HUDEP-2 (cell line): ENCODE data around the gene NCOA7.
A peak's percentile ranks its signal among the peaks of the same experiment; 100 is the strongest.
"Not testable (repeated sequence)": the region's sequence is repeated elsewhere in the genome, so short reads cannot be mapped to it uniquely, and the experiment has no call there.

Source experiments
- DNase-seq, 76 experiments: peaks; one replicate each; lab custom pipeline; 2025; ENCODE audit not compliant: unreplicated experiment in 76 of 76; lab: John Stamatoyannopoulos, UW

The NCOA7 gene

DNA sequence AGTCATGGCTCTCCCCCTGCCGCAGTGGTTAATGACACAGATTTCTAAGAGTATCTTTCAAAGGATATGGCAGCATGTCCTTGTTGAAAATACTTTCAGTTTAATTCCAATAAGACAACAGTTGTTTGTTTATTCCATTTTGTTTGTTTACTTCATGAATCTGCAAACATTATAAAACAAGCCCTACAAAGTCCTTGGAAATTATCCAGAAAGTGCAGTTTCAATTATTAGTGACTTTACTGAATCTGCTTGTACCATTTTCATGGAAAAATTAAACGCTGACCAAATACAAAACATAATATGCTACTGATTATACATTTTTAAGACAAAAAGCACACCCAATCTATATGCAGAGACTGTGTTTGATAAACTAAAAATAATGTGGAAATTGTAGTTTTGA lies 38.0 kb upstream of the NCOA7 start:
- no peak for DNase-seq

DNA sequence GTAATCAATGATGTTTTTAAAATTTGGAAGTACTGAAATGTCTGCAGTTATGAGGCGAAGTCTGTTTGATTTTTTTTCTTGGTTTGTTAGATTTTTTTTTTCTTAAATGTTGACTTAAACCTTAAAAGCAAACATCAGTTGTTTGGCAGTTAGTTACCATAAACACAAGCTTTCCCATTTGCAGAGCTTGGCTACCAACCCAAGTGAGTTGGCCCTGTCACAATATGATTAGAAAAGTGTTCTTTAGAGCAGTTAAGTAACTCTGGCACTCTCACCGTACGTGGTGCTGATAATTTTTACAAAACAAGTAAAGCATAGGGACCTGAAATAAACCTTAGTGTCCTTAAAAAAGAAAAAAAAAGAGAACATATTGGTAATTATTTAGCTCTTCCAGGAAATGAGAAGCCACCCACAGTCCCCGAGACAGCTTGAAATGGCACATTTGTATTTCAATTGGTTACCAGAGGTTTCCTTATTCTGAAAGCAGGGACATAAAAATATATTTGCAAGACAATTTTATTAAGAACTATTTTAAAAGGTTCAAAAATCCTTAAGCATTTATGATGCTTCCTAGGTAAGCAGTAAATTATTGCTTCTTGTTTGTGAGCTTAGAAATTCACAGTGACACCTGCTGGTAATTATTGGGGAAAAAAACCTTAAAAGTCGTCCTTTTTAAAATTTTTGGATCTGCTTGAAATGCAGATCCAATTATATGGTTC lies 37.4 kb upstream of the NCOA7 start:
- DNase-seq = peak in 7 of 76 experiments; percentile 4 to 41 (median 14)

DNA sequence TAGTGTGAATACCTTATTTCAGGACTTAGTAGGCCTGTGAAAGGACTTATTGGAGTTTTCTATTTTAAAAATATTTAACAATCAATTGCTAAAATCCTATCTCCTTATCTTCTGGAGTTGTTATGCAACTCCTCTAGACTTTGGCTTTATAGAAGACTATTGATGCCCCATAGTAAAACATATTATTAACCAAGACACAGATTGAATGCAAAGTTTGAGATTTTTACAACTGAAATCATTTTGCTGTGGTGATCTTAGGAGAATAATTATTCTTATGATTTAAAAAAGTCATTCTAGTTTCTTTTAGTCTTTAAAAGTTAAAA lies 36.9 kb upstream of the NCOA7 start:
- no peak for DNase-seq

DNA sequence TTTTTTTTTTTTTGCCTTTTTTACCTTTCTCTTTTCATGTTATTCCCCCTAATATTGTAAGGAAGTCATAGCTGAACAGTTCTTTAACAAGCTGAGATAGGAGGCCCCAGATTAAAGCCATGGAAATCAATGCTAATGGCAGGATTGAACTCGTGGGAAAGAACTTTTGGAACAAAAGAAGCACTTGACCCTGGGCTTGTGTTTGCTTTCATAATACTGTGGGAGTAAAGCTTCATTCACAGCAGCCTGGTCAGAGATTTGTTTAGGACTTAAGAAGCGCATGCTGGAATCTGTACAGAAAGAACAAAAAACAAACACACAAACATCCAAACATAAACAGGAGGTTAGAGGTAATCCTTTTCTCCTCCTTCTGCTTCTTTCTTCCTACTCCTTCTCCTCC lies 36.2 kb upstream of the NCOA7 start:
- no peak for DNase-seq

DNA sequence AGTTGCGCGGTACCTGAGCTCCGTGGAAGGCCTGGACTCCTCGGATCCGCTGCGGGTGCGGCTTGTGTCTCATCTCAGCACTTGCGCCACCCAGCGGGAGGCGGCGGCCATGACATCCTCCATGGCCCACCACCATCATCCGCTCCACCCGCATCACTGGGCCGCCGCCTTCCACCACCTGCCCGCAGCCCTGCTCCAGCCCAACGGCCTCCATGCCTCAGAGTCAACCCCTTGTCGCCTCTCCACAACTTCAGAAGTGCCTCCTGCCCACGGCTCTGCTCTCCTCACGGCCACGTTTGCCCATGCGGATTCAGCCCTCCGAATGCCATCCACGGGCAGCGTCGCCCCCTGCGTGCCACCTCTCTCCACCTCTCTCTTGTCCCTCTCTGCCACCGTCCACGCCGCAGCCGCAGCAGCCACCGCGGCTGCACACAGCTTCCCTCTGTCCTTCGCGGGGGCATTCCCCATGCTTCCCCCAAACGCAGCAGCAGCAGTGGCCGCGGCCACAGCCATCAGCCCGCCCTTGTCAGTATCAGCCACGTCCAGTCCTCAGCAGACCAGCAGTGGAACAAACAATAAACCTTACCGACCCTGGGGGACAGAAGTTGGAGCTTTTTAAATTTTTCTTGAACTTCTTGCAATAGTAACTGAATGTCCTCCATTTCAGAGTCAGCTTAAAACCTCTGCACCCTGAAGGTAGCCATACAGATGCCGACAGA lies 31.4 kb upstream of the NCOA7 start:
- peak in 1 of 76 experiments; percentile 28 for DNase-seq

DNA sequence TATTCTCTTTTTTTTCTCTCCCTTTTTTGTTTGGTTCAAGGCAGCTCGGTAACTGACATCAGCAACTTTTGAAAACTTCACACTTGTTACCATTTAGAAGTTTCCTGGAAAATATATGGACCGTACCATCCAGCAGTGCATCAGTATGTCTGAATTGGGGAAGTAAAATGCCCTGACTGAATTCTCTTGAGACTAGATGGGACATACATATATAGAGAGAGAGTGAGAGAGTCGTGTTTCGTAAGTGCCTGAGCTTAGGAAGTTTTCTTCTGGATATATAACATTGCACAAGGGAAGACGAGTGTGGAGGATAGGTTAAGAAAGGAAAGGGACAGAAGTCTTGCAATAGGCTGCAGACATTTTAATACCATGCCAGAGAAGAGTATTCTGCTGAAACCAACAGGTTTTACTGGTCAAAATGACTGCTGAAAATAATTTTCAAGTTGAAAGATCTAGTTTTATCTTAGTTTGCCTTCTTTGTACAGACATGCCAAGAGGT lies 30.8 kb upstream of the NCOA7 start:
- DNase-seq = no peak

DNA sequence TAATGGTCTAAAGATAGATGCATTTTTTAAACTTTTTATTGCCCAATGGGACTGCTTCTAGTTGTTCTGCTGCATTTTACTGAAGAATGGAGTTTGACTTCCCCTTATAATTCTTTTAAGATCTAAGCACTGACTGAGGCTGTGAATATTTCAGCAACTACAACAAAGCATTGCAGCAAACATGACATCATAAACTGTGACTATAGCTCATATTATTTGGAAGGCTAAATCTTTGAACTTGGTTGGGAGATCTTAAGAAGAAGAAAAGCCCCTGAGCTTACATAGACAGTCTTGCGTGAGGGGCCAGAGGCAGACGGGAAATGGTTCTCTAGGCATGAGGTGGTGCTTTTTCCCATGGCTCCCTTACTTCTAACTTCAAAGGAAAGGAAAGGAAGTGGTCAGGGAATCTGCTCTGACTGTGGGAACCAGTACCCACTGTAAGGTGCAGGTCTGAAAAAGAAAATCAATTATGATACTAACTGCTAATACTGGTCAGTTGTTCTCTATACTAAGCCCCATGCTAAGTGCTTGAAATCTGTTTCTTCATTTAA lies 26.6 kb upstream of the NCOA7 start:
- no peak for DNase-seq

DNA sequence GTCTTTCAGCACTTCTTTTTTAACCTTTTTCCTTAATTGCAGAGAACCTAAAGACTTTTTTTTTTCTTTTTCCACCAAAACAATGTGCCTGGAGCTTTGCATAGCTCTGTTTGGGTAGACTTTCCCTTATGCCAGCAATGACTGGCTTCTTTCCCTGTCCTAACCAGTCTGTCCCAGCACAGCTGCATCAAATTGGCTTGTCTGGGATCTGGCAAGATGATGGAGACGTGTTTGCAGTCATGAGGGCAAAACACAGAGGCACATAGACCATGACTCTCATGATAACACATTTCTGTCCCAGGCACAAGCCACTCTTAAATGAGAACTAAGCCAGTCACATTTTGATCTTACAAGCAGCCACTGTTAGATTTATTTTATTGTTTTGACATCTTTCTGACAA lies 24.8 kb upstream of the NCOA7 start:
- DNase-seq = no peak

DNA sequence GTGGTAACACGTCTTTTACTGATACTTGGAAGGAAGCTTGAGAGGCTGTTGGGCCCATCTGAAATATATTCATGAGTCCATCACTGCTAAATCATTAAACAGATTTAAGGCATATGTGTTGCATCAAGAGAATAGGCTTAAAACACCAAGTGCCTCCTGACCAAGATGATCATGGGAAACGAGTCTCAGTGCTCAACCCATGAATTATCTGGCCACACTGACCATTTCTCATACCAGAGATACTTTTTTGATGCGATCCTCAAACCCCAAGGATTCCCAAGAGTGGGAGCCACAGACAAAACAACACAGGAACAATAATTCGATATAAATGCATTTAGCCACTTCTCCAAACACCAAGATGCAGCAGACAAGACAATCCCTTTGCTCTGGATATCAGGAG lies 24.1 kb upstream of the NCOA7 start:
- no peak for DNase-seq

DNA sequence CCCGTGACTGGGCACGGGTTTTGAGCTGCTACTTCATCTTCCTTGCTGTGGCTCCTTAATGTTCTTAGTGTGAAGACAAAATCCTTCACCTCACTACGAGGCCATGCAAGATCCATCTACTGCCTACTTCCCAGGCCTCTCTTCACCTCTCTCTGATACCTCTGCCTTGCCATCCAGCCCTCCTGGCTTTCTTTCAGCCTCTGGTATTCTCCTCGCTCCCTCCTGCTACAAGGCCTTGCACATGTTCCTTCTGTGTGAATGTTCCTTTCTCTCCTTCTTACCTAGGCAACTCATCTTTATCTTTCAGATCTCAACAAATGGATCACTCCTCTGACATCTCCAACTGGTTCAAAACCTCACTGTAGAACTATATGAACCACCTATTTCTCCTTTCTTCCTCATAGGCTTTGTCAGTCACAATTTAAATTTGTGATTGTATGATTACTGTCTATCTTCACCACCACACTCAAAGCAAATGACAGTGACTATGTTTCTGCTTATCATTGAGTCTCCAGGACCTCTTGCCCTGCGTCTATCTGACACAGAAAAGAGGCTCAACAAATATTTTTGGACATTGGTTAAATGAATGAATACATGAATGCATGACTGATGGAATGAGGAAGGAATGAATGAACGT lies 21.5 kb upstream of the NCOA7 start:
- no peak for DNase-seq

DNA sequence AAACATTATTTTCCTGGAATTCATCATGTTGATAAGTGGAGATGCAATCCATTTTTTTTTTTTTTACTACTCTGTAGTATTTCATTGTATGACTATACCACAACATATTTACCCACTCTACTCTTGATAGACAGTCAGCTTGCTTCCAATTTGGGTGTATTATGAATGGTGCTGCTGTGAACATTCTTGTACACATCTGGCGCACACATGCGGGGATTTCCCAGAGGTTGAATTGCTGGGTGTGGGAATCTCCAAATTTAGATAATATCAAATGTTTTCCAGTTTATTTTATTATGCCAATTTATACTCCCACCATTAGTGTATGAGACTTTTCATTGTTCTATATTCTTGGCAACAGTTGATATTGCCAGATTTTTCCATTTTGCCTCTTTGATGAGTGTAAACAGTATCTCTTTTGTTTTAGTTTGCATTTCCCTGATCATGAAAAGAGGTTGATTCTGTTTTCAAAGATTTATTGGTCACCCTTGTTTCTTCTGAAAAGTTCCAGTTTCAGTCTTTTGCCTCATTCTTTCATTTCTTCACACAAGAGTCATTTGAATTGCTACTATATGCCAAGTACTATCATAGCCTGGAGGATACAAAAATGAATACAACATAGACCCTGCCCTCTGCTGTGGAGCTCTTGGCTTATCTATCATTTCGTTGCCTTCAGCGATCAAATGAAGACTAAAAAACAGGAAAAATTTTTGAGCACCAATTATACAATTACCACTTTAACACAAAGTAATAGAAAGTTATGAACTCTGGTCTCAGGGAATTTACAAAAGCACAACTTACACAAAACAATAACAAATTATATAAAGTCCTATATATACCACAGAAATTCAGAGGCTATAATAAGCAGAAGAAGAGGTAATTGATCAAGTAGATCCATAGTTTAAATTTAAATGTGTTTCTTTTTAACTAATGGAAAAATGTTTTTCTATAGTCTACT lies 17.1 kb upstream of the NCOA7 start:
- no peak for DNase-seq

DNA sequence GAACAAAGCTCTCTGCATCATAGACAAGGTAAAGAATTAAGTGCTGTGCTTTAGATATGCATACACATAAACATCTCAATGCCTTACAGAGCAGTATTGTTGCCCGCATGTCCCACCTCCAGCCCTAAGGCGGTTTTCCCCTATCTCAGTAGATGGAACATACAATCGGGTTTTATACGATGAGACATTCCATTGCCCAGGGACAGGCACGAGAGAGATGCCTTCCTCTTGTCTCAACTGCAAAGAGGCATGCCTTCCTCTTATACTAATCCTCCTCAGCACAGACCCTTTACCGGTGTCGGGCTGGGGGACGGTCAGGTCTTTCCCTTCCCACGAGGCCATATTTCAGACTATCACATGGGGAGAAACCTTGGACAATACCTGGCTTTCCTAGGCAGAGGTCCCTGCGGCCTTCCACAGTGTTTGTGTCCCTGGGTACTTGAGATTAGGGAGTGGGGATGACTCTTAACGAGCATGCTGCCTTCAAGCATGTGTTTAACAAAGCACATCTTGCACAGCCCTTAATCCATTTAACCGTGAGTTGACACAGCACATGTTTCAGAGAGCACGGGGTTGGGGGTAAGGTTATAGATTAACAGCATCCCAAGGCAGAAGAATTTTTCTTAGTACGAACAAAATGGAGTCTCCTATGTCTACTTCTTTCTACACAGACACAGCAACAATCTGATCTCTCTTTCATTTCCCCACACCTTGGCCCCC lies 14.5 kb upstream of the NCOA7 start:
- not testable (repeated sequence) for DNase-seq

DNA sequence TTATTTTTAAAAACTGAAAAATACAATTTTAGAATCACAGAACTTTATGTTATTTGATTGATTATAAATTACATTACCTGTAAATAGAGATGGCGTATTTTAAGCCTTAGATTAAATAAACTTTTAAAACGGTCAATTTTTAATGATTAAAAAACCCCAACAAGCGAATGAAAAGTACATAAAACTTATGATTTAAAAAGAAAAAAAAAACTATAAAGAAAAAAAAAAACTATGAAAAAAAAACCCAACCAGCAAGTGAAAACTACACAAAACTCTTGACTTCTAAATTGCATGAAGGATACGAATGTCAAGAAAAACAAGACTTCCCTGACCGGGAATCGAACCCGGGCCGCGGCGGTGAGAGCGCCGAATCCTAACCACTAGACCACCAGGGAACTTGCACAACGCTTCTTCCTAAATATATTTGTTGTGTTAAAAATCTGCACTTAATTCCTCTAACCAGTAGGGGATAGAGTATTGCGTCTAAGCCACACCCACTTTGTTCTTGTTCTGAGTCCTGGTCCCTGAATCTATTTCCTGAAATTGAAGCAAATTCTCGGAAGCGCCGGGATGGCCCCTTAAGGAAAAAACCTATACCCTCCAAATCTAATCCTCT lies 10.7 kb upstream of the NCOA7 start:
- DNase-seq = peak; percentile 32 to 99 (median 91)

DNA sequence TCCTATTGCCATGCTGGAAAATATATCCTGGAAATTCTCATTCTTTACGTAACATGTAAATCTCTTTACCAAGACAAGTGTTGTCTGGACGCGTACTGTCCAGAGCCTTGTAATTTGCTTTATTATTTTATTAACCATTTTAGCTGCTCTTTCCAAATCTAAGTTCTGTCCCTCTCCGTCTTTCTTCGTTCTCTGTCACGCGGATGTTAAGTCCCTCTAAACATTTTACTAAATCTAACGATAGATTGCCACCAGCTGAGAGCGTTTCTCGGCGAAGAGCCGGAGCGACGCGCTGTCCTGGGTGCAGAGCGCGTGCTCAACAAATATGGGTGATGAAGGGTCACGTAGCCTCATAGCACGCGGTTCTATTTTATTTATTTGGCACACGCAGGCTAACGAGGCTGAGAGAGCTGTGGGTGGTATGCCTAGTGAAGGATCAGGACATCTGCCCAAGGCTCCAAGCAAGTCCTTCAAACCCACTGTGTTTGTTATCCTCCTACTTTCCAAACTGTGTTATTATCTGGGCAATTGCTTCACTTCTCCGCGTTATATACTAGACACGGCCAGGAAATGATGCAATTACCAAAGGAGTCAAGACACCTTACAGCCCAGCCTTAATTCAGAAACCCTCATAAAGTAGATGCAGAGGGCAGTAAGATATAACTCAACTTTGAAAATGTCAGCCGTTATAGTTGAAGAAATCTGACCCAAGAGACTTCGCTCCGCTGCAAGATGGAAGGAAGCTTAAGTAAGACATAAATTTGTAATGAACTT lies 10.0 kb upstream of the NCOA7 start:
- peak in 73 of 76 experiments; percentile 10 to 91 (median 64) for DNase-seq

DNA sequence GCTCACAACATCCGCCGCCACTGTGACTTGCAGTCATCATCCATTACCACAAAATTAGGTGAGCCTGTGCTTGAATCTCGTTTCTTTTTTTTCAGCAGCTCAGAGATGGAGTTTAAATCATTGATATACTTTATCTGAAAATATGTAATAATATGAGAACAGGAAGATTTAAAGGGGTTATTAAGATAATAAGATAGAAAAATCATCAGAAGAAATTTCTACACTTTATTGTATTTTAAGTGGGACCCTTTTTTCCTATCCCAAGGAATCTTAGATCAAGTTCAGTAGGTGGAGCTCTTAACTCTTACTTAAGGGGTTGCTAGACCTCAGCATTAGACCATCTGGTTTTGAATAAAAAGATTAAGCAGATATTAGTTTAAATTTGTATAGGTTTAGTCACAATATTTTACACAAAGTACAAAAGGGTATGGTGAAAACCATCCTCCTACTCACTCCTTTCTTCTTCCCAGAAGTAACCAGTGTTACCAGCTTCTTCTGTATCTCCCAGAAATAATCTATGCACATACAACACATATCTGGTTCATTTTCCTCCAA lies 9.4 kb upstream of the NCOA7 start:
- peak in 23 of 76 experiments; percentile 26 to 81 (median 55) for DNase-seq

DNA sequence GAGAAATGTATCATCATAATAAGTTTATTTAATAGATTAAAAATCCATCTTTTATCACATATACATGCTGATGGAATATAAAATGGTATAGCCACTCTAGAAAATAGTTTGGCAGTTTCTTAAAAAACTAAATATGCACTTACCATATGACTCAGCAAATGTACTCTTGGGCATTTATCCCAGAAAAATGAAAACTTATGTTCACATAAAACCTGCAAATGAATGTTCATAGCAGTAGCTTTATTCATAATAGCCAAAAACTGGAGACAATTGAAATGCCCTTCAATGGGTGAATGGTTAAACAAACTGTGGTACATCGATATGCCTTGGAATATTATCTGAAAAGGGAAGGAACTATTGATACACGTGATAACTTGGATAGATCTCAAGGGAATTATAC lies 6.4 kb upstream of the NCOA7 start:
- DNase-seq = peak in 1 of 76 experiments; percentile 6

DNA sequence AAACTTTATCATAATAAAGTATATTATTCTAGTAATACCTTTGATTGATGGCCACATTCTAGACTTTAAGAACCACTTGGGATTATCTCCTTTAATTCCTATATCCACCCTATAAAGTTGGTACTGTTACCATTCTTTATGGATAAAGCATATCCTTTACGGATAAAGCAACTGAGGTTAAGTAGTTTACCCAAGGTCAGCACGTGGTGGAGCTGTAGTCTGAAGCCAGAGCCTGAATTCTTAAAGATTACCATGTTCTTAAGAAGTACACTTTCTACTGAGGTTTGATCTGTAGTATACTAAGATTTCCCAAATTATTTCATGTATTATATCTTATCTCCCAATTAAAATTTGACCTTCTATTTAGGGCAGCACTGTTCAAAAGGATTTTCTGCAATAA lies 3.0 kb upstream of the NCOA7 start:
- peak in 7 of 76 experiments; percentile 7 to 26 (median 15) for DNase-seq

DNA sequence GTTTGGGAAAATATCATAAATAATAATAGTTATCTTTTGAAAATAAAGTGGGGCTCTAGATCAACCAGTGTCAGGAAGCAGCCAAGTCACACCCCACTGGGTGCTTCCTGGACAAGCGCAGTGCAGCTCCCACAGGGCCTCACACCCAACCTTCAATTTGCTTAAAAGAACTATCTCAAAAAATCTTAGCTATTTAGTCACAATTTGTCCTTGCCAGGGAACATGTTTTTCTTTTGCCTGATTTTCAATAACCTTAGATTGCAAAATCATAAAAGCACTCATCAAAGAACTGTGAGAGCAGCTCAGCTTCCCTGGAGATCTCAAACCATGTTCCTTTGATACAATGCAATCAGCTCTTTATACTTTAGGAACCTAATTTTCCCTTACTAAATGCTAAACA lies 1.6 kb upstream of the NCOA7 start:
- peak in 9 of 76 experiments; percentile 6 to 70 (median 41) for DNase-seq
